ENCODE measurements around the gene NFIC.
A peak's percentile ranks its signal among the peaks of the same experiment; 100 is the strongest.
"Not testable (repeated sequence)": the region's sequence is repeated elsewhere in the genome, so short reads cannot be mapped to it uniquely, and the experiment has no call there.

The NFIC gene

GRCh38 chr19:3496392-3497273 is 130.2 kb downstream of the NFIC start:
- no peak for DNase-seq

GRCh38 chr19:3497757-3498520 is 131.6 kb downstream of the NFIC start:
- DNase-seq: no peak

DNA sequence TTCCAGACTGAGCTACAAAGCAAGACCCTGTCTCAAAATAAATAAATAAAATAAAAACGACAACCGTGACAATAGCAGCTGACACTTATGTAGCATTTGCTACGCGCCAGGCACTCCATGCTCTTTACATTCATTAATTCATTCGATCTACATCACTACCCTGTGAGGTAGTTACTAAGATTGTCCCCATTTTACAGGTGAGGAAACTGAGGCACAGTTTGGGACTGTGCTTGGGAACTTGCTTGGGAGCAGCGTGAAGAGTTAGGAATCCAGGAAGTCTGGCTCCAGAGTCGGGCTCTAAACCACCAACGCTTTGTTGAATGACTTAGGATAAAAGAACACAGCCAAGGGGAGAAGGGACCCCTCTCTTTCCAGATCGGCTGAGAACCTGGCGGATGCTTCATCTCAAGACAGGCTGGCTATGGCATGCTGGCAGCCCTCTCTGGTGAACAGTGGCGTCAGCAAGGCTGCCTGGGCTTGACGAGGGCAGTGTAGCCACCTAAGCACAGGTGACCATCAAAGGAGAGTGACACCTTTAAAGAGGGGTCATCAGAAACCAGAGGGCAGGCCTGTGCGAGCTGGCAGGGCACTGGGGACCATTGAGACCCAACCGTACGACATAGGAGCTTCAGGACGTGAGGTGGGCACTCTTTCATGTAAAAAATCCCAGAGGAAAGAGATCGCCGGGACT is 133.5 kb downstream of the NFIC start:
- DNase-seq: no peak

- peak; percentile 92 for DNase-seq
Observed at GRCh38 chr19:3500429-3501101, 134.2 kb downstream of the NFIC start, which contains the start of gene DOHH. Gene DOHH (minus strand): TSS chr19:3500674. CDS start chr19:3496814, 3,860 bp downstream.

- DNase-seq: no peak
Observed at GRCh38 chr19:3501780-3502179, 135.4 kb downstream of the NFIC start.

GRCh38 chr19:3503036-3503572 is 136.7 kb downstream of the NFIC start:
- DNase-seq: no peak

- no peak for DNase-seq
Observed at GRCh38 chr19:3504735-3505134, 138.4 kb downstream of the NFIC start.

DNA sequence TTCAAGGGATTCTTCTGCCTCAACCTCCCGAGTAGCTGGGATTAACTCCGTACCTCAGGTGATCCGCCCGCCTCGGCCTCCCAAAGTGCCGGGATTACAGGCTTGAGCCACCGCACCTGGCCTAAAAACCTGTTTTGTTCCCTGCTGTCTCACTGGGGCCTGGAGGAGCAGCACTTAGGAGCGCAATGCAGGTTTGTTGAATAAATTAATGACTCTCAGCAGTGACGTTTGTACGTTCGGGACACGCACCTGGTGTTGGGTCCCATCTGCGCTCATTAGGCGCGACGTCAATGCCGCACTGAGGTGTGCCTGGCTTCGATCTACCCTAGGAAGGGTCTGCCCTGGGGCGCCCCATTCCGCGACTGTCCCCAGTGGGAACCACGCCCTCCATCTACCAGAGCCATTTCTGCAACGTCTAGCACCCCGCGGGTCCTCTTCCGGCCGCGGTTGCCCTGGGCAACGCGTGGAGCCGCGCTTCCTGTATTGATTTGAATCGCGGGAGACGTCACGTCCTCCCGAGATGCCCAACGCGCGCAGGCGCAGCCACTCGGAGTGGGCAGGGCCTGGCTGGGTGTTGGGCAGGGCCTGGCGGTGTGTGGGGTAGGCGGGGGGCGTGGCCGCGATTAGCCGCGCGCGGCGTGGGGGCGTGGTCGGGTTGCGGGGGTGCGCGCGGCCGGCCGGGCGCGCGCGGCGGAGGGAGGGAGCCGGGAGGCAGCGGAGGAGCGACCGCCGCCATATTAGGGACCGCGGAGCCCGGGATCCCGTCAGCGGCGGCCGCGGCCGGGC is 139.4 kb downstream of the NFIC start, which contains the start of gene FZR1:
FZR1 (plus strand) TSS at position 714 of the 786 bp plus-strand sequence. CDS start 16,679 bp downstream, outside the sequence.
- DNase-seq: peak; percentile 95

GRCh38 chr19:3506384-3507340 is 140.3 kb downstream of the NFIC start:
- peak; percentile 17 for DNase-seq

DNA sequence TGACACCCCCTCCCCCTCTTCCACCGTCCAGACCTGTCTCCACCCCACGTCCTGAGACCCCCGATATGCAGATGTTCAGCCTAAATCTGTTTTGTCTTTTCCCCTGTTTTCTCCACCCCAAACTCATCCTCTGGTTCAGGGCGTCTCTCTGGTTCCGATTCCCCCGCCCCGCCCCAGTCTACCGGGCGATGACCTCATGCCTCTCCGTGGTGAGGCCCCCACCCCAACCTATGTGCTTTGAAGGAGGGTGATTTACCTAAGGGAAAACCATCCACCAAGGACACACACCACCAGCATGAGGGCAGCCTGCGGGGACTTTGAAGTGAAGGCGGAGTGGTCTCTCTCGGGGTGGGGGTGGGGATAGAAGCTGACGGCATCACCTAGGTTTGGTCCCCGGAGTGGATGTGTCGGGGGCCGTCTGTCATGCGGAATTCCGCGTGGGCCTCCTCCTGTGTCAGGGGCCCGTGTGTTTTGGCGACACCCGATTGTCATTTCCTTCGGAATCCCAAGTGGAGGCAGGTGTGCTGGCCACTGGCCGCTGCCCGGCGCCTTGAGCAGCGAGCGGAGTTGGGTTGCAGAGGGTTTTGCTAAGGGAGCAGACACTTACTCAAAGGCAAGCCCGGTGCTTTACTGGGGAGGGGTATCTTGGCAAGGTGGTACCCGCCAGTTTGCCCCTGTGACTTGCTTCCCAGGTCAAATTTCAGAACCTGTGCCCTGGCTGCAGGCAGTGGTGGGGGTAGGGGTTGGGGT is 141.2 kb downstream of the NFIC start:
- DNase-seq: no peak

- not testable (repeated sequence) for DNase-seq
Observed at GRCh38 chr19:3508121-3508661, 141.8 kb downstream of the NFIC start.

DNA sequence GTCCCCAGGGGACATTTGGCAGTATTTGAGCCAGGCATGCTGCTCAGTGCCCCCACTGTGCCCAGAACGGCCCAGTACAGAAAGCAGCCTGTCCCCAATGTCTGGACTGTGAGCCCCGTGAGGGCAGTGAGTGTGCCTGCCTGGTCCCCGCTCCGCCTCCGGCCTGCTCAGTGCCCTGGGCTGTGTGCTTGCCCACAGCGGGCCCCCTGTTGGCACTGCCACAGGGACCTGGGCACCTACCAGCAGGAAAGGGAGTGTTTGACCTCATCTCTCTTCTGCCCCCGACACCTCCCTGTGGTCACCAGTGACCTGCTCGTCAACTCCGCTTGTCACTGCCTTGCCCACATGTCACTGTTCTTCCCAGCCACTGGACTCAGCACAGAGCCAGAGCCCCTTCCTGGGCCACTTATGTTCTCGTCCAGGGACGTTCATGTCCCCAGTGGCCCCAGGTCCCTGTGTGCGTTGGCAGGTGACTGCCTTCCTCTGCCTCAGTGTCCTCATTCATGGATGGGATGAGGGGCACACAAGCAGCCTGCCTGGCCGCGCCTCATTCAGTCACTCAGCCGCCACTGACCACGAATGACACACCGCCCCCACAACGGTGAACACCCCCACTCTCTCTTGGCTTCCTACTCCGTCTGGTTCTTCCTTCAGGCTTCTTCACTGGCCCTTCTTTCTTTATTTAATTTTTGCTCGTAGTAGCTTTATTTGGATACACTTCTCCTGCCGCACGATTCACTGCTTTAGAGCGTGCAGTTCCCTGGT is 142.6 kb downstream of the NFIC start:
- DNase-seq: no peak

- DNase-seq: no peak
Observed at GRCh38 chr19:3509566-3509989, 143.2 kb downstream of the NFIC start.

GRCh38 chr19:3510727-3511126 is 144.3 kb downstream of the NFIC start:
- DNase-seq: no peak

DNA sequence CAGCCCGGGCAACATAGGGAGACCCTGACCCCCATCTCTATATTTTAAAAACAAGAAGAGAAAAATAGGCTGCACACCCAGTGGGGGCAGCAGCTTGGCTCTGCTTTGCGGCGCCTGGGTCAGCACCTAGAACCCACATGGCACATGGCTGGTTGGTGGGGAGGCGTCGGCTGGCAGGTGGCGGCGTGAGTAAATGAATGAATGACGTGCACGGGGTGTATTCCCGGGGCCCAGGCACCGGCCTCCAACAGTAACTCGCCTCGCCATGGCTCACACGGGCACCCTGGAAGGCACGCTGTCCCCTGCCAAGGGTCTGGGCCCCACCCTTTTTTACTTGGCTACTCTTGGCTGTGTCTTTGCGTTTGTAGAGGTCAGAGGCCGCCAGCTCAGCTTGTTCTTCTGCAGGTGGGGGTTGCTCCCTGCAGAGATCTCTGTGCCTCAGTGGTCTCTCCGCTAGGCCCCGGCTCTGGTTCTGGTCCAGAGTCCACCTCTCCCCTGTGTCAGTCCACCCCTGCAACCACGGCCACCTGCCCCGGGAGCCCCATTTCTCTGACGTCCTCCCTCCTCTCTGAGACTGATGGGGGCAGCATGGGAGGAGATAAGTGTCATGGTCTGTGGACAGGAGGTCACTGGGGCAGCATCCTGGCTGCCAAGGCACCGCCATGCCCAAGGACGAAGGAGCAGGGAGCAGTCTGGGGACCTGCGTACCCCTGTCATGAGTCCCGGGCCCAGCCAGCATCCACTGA is 145.3 kb downstream of the NFIC start:
- no peak for DNase-seq

DNA sequence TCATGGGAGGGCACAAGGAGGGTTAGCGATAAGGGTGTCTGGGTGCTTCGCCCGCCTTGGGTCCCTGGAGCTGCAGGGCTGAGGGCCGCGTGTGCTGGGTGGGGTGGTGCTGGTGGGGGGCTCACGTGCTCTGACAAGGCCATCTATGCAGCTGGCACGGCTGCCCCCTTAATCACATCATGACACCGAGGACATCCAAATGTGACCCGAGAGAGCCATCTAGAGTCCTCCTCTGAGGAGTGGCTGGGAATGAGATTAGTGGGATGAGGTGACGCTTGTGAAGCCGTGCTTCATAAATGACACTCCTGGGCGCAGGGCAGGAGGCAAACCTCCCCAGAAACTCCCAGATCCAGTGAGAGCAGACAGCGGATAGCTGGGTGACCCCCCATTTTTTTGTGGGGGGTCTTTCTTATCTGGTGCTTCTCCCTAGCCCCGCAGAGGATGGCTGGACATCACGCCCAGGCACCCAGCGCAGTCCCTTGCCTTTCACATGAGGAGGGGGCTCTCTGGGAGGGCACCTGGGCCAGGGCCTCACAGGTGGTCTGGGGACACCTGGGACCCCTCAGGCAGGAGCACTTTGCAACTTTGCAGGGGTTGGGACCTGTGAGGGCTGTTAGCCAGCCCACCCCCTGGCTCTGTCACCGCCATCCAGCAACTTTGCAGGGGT is 146.3 kb downstream of the NFIC start:
- DNase-seq: no peak
